Colonic mucosa (tissue), 4 donors: ENCODE data around the gene CIPC. TPM values are rescaled to one million over a fixed set of nuclear protein-coding genes. Genes with fewer than 3 reads are reported as not detected.

Experiments used
- DNase-seq: peaks from one replicate; pipeline ENCODE4 v3.0.0-alpha.2; 2020
- H3K27ac ChIP-seq: fragments of 200-600 bp; one replicate; pipeline ENCODE4 v1.8.0; 2021
- H3K27me3 ChIP-seq: fragments of 200-600 bp; one replicate; pipeline ENCODE4 v1.8.0; 2021
- H3K36me3 ChIP-seq: fragments of 200-600 bp; one replicate; pipeline ENCODE4 v1.8.0; 2021
- H3K4me1 ChIP-seq: fragments of 200-600 bp; one replicate; pipeline ENCODE4 v1.8.0; 2021; ENCODE audit warnings: mild to moderate bottlenecking
- H3K4me3 ChIP-seq: fragments of 200-600 bp; one replicate; pipeline ENCODE4 v1.8.0; 2021
- H3K9ac ChIP-seq, 2 donors: one replicate each; pipeline ENCODE4 v1.7.0; 2013; ENCODE audit warnings: control low read depth in 2 of 2, low read depth in 2 of 2, low read length in 2 of 2
- H3K9me3 ChIP-seq: fragments of 200-600 bp; one replicate; pipeline ENCODE4 v1.8.0; 2021
- CTCF ChIP-seq: fragments of 200-600 bp; IDR thresholded peaks from one replicate; pipeline ENCODE4 v1.8.0; 2022; ENCODE audit warnings: antibody characterized with exemption, mild to moderate bottlenecking
- intact Hi-C: fragments of 100-400 bp; cut with DNase I; formaldehyde crosslinking; loops from one replicate; pipeline ENCODE4 v1.14.1; 2022
- total RNA-seq, 2 donors: library from RNA; stranded (reverse); fragmentation: NEBNext Ultra II Directional in 1 of 2; extraction: Animal tissue kit (Norgen Biotek cat#: 25700) in 1 of 2; gene quantifications; one replicate each; pipeline ENCODE4 v1.2.1, GENCODE V29; 2021
- donor health status: healthy.
- donor health status: DM: no; HTN: no; CAD: no.
- donor health status: DM: no; HTN: no; CAD: no.

CIPC gene
- total RNA-seq, 2 donors from 2014 or later = 18.2 to 38.4 TPM

- TF ChIP-seq CTCF = no peak
- Histone ChIP-seq H3K36me3 (no peaks in the 10 kb centered on the region), H3K27me3 (no peaks in the 10 kb centered on the region), H3K9ac (no peak overlapping the region), H3K4me1 (no peaks in the 10 kb centered on the region), H3K9me3 (no peaks in the 10 kb centered on the region), H3K4me3 (no peak overlapping the region), H3K27ac (no peak overlapping the region)
- no peak for DNase-seq
- intact Hi-C loops = no loop called here
Measured at GRCh38 chr14:77071938-77072388, 26.1 kb upstream of the CIPC start.

GRCh38 chr14:77074969-77075368 is 23.1 kb upstream of the CIPC start:
- intact Hi-C loops = no loop called here
- H3K36me3 ChIP-seq = no peaks in the 10 kb centered on the region
- no peak overlapping the region for H3K27ac ChIP-seq
- H3K9me3 ChIP-seq = no peaks in the 10 kb centered on the region
- H3K4me1 ChIP-seq = no peaks in the 10 kb centered on the region
- no peak overlapping the region for H3K9ac ChIP-seq
- TF ChIP-seq CTCF = no peak
- H3K27me3 ChIP-seq = no peaks in the 10 kb centered on the region
- DNase-seq = no peak
- H3K4me3 ChIP-seq = no peak overlapping the region

DNA sequence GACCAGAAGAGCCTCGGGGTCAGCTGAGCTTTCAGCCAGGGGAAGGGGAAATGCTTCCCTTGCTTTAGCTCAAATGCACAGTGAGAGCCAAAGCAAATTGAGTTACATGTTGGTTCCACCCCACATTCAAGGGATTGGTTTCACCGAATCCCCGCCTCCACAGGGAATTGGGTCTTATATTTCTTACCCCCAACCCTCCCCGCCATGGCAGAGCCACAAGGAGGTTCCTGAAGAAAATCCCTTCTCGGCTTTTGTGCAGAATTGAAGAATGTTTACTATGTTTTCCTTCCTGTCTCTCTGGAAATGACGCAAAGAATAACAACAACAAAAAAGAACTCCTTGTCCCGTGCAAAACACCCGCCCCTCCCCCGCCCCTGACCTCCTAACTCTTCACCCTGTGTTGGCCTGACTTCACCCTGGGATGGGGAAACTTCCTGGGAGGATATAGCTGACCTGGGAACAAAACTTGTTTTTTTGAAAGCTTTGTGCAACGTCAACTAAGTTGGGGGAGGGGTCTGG is 21.9 kb upstream of the CIPC start:
- no peaks in the 10 kb centered on the region for H3K4me1 ChIP-seq
- intact Hi-C loops = no loop called here
- no peak overlapping the region for H3K4me3 ChIP-seq
- no peaks in the 10 kb centered on the region for H3K9me3 ChIP-seq
- DNase-seq = no peak
- H3K27ac ChIP-seq = no peak overlapping the region
- H3K27me3 ChIP-seq = no peaks in the 10 kb centered on the region
- H3K36me3 ChIP-seq = no peaks in the 10 kb centered on the region
- H3K9ac ChIP-seq = no peak overlapping the region
- TF ChIP-seq CTCF = no peak

- no peaks in the 10 kb centered on the region for H3K27me3 ChIP-seq
- TF ChIP-seq CTCF = no peak
- no peak overlapping the region for H3K4me3 ChIP-seq
- H3K9me3 ChIP-seq = no peaks in the 10 kb centered on the region
- no peaks in the 10 kb centered on the region for H3K36me3 ChIP-seq
- no peaks in the 10 kb centered on the region for H3K4me1 ChIP-seq
- intact Hi-C loops = no loop called here
- H3K27ac ChIP-seq = no peak overlapping the region
- DNase-seq = no peak
- peak overlapping the region in 1 of 2 donors; percentile 12 for H3K9ac ChIP-seq
Measured at GRCh38 chr14:77077040-77077439, 21.0 kb upstream of the CIPC start.

DNA sequence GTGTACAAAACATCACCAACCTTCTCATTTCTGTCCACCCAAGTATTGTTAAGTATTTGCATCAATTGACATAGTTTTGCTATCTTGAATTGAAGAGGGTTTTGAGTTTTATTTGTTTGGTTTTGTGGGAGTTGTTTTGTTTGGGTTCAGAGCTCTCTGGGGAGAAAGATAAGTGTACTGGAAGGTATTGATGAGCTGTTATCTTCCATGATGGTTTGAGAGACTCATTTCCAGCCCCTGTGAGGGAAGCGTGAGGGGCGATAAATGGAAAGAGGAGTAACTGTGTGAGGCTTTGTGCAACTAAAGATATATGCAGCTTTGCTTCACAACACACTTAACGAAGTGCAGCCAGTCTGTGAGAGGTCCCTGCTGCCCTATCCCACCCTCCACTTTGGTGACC is 15.7 kb upstream of the CIPC start:
- Histone ChIP-seq H3K27me3 (no peaks in the 10 kb centered on the region), H3K9me3 (no peaks in the 10 kb centered on the region), H3K4me1 (no peaks in the 10 kb centered on the region), H3K9ac (no peak overlapping the region), H3K27ac (no peak overlapping the region), H3K4me3 (no peak overlapping the region), H3K36me3 (no peaks in the 10 kb centered on the region)
- intact Hi-C loops = no loop called here
- no peak for DNase-seq
- no peak for TF ChIP-seq CTCF
